SKM-1 treated with dmso at 0.1 percent for 144 hours (cell line): Measurements from ENCODE around the gene SYAP1.
"Not testable (repeated sequence)": the region's sequence is repeated elsewhere in the genome, so short reads cannot be mapped to it uniquely, and the experiment has no call there.

Source experiments
- DNase-seq: peaks from one replicate; lab custom pipeline; 2025; ENCODE audit not compliant: unreplicated experiment; lab: John Stamatoyannopoulos, UW

The SYAP1 gene

GRCh38 chrX:16722481-16722880 is 3.1 kb downstream of the SYAP1 start:
- DNase-seq, result no peak

GRCh38 chrX:16725072-16725471 is 5.7 kb downstream of the SYAP1 start:
- no peak for DNase-seq

GRCh38 chrX:16726347-16726988 is 7.1 kb downstream of the SYAP1 start:
- DNase-seq, result not testable (repeated sequence)

- no peak for DNase-seq
These were observed 8.2 kb downstream of the SYAP1 start for GRCh38 chrX:16727637-16728036.

- DNase-seq, result no peak
These were observed 11.0 kb downstream of the SYAP1 start for GRCh38 chrX:16730450-16730849.

- no peak for DNase-seq
These were observed 13.6 kb downstream of the SYAP1 start for GRCh38 chrX:16733013-16733412.

- no peak for DNase-seq
These were observed 17.6 kb downstream of the SYAP1 start for GRCh38 chrX:16737024-16737423.

- peak; percentile 9 for DNase-seq
These were observed 20.2 kb downstream of the SYAP1 start for GRCh38 chrX:16739574-16739973.

- DNase-seq, result no peak
These were observed 24.4 kb downstream of the SYAP1 start for GRCh38 chrX:16743604-16744325.

GRCh38 chrX:16745102-16745501 is 25.7 kb downstream of the SYAP1 start:
- no peak for DNase-seq

GRCh38 chrX:16745659-16746058 is 26.2 kb downstream of the SYAP1 start:
- no peak for DNase-seq

- no peak for DNase-seq
These were observed 29.0 kb downstream of the SYAP1 start for GRCh38 chrX:16748425-16748824.

- DNase-seq, result no peak
These were observed 30.7 kb downstream of the SYAP1 start for GRCh38 chrX:16750136-16750535.

- no peak for DNase-seq
These were observed 34.6 kb downstream of the SYAP1 start for GRCh38 chrX:16754019-16754418.

GRCh38 chrX:16756724-16757123 is 37.3 kb downstream of the SYAP1 start:
- no peak for DNase-seq

- DNase-seq, result not testable (repeated sequence)
These were observed 42.1 kb downstream of the SYAP1 start for GRCh38 chrX:16761500-16761899.

- no peak for DNase-seq
These were observed 43.2 kb downstream of the SYAP1 start for GRCh38 chrX:16762579-16762978.

- DNase-seq, result no peak
These were observed 46.2 kb downstream of the SYAP1 start for GRCh38 chrX:16765594-16765993.

GRCh38 chrX:16770970-16771482 is 51.6 kb downstream of the SYAP1 start:
- no peak for DNase-seq

GRCh38 chrX:16771483-16772398 is 52.3 kb downstream of the SYAP1 start:
- DNase-seq, result no peak

GRCh38 chrX:16772460-16772859 is 53.0 kb downstream of the SYAP1 start:
- no peak for DNase-seq
